ENCODE data around the gene FOXN4.

Gene FOXN4

GRCh38 chr12:109304485-109304884, 4.6 kb downstream of the FOXN4 start:
- DNase-seq = no peak

GRCh38 chr12:109302770-109303169, 6.3 kb downstream of the FOXN4 start:
- DNase-seq = no peak

- no peak for DNase-seq
Observed at GRCh38 chr12:109302358-109302757, 6.7 kb downstream of the FOXN4 start.

- DNase-seq = no peak
Observed at GRCh38 chr12:109301643-109302168, 7.4 kb downstream of the FOXN4 start.

- no peak for DNase-seq
Observed at GRCh38 chr12:109299849-109300248, 9.2 kb downstream of the FOXN4 start.

- no peak for DNase-seq
Observed at GRCh38 chr12:109296431-109296830, 12.7 kb downstream of the FOXN4 start.

GRCh38 chr12:109295764-109296425, 13.2 kb downstream of the FOXN4 start:
- DNase-seq = no peak

GRCh38 chr12:109294286-109294796, 14.7 kb downstream of the FOXN4 start:
- DNase-seq = no peak

- DNase-seq = no peak
Observed at GRCh38 chr12:109293106-109293505, 16.0 kb downstream of the FOXN4 start.

GRCh38 chr12:109292342-109292711, 16.8 kb downstream of the FOXN4 start:
- DNase-seq = no peak

- DNase-seq = no peak
Observed at GRCh38 chr12:109291521-109292341, 17.4 kb downstream of the FOXN4 start.

- no peak for DNase-seq
Observed at GRCh38 chr12:109291117-109291516, 18.0 kb downstream of the FOXN4 start.

- no peak for DNase-seq
Observed at GRCh38 chr12:109290061-109290460, 19.0 kb downstream of the FOXN4 start.

- no peak for DNase-seq
Observed at GRCh38 chr12:109289551-109289950, 19.5 kb downstream of the FOXN4 start.

- DNase-seq = no peak
Observed at GRCh38 chr12:109289004-109289403, 20.1 kb downstream of the FOXN4 start.

GRCh38 chr12:109288571-109288970, 20.5 kb downstream of the FOXN4 start:
- DNase-seq = no peak

GRCh38 chr12:109287811-109288469, 21.1 kb downstream of the FOXN4 start:
- no peak for DNase-seq

GRCh38 chr12:109287181-109287580, 21.9 kb downstream of the FOXN4 start:
- no peak for DNase-seq

GRCh38 chr12:109286652-109287051, 22.4 kb downstream of the FOXN4 start:
- DNase-seq = no peak

GRCh38 chr12:109286252-109286651, 22.8 kb downstream of the FOXN4 start:
- DNase-seq = no peak

GRCh38 chr12:109284392-109284791, 24.7 kb downstream of the FOXN4 start:
- no peak for DNase-seq

- no peak for DNase-seq
Observed at GRCh38 chr12:109281452-109281851, 27.6 kb downstream of the FOXN4 start.

GRCh38 chr12:109279525-109279924, 29.6 kb downstream of the FOXN4 start:
- DNase-seq = no peak

- DNase-seq = no peak
Observed at GRCh38 chr12:109278912-109279311, 30.2 kb downstream of the FOXN4 start.

All from CD4-positive, alpha-beta T cell treated with Interleukin-4 for 4 hours (primary cell).